ENCODE data around the gene ASTL.

Gene ASTL

DNA sequence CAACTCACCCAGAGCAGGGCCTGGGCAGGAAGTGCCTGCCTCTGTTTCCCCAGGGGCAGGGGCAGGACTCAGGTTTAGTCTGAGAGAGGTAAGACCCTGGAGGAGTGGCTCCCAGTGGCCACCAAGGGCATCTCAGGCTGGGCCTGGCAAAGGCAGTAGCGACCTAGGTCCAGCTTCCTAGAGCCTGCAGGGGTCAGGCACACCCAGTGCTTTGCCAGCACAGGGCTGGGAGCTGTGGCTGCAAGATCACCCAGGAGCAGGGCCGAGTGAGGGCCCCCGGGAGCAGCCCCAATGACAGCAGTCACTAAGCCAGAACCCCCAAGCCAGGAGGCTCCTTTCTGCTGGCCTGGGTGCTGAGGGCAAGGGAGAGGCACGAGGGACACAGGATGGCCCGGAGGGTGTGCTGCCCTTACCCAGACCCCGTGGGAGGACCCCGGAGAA lies 15.7 kb upstream of the ASTL start:
- no peak overlapping the region for H3K27ac ChIP-seq
- TF ChIP-seq, protein P1, sequence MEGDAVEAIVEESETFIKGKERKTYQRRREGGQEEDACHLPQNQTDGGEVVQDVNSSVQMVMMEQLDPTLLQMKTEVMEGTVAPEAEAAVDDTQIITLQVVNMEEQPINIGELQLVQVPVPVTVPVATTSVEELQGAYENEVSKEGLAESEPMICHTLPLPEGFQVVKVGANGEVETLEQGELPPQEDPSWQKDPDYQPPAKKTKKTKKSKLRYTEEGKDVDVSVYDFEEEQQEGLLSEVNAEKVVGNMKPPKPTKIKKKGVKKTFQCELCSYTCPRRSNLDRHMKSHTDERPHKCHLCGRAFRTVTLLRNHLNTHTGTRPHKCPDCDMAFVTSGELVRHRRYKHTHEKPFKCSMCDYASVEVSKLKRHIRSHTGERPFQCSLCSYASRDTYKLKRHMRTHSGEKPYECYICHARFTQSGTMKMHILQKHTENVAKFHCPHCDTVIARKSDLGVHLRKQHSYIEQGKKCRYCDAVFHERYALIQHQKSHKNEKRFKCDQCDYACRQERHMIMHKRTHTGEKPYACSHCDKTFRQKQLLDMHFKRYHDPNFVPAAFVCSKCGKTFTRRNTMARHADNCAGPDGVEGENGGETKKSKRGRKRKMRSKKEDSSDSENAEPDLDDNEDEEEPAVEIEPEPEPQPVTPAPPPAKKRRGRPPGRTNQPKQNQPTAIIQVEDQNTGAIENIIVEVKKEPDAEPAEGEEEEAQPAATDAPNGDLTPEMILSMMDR (IDR thresholded peaks at IDR 0.05): no peak
- no peak for TF ChIP-seq ZFX (IDR thresholded peaks at IDR 0.05; ENCODE audit: borderline replicate concordance)

DNA sequence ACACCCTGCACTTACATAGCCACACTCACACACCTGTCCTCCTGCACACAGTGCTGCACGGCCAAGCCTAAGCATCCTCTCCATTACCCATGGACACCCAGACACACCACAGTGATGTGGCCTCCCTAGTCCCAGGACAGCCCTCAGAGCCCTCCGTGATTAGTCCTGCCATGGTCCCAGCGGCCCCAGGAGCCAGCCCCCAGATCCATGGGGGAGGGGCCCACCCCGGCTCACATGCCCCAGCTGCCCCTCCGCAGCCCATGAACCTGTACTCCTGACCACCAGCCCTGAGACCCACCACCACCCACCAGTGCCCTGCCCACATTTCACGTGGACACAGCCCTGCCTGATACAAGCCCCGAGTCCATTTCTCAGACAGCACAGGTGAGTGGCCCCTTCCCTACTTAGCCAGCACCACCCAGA lies 15.0 kb upstream of the ASTL start:
- TF ChIP-seq, protein P1 (IDR thresholded peaks at IDR 0.05): no peak
- no peak for TF ChIP-seq ZFX (IDR thresholded peaks at IDR 0.05; ENCODE audit: borderline replicate concordance)
- H3K27ac ChIP-seq: no peak overlapping the region

DNA sequence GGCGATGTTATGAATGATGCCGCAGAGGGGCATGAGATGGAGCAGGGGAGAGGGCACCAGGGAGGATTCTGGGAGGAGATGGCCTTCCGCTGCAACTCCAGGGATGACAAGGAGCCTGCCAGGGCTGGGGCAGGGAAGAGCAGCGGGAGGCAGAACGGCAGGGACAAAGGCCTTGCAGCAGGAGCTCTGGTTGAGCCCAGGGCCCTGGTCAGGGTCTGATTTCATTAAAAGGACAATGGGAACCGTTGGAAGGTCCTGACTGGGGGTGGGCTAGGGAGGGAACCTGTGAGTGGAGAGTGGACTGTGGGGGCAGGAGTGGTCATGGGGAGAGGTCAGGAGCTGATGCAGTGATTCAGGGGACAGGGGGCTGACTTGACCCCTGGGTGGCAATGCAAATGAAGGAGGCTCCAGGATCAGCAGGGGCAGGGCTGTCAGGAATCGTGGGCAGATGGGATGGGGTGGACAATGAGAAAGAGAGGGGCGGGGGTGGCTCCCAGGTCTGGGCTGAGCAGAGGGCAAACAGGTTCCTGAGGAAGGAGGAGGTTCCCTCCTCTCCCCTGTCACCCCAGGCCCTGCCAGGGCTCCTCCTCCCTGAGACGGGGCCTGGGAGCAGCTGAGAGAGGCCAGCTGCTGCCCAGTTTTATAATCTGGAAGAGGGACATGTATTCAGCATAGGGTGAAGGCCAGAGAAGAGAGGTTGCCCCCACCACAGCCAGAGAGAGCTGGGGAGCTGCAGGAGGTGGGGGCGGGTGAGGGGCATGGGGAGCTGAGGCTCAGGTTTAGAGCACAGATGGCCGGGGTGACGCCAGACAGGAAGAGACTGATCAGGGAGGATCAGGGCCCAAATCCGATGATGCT lies 14.2 kb upstream of the ASTL start:
- no peak for TF ChIP-seq ZFX (IDR thresholded peaks at IDR 0.05; ENCODE audit: borderline replicate concordance)
- TF ChIP-seq, protein P1 (IDR thresholded peaks at IDR 0.05): no peak
- no peak overlapping the region for H3K27ac ChIP-seq

DNA sequence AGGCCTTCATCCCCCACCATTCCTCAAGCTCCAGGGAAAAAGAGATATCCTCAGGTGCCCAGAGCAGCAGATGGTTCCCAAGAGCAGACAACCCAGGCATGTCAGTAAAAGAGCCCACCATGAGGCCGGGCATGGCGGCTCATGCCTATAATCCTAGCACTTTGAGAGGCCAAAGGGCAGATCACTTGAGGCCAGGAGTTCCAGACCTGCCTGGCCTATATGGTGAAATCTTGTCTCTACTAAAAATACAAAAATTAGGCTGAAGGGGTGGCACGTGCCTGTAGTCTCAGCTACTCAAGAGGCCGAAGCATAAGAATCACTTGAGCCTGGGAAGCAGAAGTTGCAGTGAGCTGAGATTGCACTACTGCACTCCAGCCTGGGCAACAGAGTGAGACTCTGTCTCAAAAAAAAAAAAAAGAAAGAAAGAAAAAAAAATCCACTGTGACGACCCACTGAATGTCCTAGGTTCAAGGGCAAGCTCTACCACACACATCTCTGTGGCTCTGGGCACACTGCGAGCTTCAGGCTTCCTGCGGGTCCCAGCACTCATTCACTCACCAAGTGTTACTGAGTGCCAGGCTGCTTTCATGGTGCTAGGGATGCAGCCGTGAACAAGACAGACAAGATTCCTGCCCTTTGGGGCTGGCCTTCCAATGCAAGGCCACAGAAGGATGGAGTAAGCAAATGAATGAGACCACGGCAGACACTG lies 13.4 kb upstream of the ASTL start:
- no peak overlapping the region for H3K27ac ChIP-seq
- TF ChIP-seq ZFX (IDR thresholded peaks at IDR 0.05; ENCODE audit: borderline replicate concordance): no peak
- TF ChIP-seq, protein P1 (IDR thresholded peaks at IDR 0.05): no peak

DNA sequence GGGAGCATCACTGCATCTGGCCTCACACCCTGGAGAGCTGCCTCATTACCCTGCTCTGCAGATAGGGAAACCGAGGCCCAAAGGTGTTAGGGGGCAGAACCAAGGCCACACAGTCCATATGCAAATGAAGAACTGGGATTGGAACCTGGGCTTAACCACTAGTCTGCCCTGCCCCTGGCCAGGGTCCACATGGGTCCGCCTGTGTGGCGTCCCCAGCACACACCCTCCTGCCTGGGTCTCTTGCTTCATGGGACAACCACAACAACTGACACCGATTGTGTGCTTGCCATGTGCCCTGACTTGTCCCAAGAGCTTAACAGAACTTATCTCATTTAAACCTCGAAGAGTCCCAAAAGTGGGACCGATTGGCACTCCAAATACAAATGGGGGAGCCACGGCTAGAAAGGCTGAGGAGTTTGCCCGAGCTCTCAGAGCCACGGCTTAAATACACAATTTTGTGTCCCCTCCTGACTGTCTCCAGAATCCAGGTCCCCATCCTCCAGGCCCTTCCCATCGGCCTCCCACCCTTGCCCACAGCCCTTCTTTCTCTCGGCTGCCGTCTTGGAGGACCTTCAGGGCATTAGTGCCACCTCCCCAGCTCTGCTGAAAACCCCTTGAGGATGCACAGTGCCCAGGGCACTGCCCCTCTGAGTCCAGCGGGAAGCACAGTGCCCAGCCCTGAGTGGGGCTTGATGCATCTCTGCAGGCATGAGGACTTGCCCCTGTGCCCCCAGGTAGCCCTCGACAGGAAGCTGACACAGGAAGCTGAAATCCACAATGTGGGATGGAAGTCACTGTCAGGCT lies 12.7 kb upstream of the ASTL start:
- no peak overlapping the region for H3K27ac ChIP-seq
- TF ChIP-seq ZFX (IDR thresholded peaks at IDR 0.05; ENCODE audit: borderline replicate concordance): no peak
- TF ChIP-seq, protein P1 (IDR thresholded peaks at IDR 0.05): no peak

DNA sequence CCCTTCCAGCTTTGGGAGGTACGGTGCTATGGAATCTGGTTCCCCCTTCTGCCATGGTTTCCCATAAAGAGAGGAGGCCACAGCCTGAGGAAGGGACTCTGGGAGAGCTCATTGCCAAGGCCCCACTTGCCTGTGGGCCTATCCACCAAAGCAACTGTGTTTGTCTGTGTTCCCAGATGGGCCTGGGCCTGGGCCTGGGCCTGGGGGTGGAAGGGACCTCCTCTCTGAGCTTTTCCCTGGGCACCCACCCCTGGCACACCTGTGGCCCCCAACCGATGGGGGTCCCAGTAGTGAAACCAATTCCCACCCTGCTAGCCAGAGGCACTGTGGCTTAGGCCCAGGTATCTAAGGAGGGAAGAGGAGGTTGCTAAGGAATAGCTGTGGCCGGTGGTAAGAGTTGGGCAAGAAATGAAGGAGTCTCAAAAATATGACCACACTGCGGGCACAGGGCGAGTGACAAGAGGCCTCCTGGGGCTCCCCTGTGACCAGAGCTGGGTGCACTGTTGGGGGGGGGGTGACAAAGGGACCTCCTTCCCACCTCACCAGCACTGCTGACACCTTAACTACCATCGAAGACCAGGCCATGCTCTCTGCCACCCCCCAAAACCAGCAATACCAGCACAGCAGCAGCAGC lies 11.8 kb upstream of the ASTL start:
- H3K27ac ChIP-seq: no peak overlapping the region
- TF ChIP-seq, protein P1 (IDR thresholded peaks at IDR 0.05): no peak
- no peak for TF ChIP-seq ZFX (IDR thresholded peaks at IDR 0.05; ENCODE audit: borderline replicate concordance)
